Measurements from ENCODE around the gene LRPAP1. TPM values are rescaled to one million over a fixed set of nuclear protein-coding genes. Genes with fewer than 3 reads are reported as not detected.

LRPAP1 gene
- total and polyA plus RNA-seq, 2 donors (not counting 1 experiment from before 2014, with no cell fraction given): 64.6 to 86.8 TPM

DNA sequence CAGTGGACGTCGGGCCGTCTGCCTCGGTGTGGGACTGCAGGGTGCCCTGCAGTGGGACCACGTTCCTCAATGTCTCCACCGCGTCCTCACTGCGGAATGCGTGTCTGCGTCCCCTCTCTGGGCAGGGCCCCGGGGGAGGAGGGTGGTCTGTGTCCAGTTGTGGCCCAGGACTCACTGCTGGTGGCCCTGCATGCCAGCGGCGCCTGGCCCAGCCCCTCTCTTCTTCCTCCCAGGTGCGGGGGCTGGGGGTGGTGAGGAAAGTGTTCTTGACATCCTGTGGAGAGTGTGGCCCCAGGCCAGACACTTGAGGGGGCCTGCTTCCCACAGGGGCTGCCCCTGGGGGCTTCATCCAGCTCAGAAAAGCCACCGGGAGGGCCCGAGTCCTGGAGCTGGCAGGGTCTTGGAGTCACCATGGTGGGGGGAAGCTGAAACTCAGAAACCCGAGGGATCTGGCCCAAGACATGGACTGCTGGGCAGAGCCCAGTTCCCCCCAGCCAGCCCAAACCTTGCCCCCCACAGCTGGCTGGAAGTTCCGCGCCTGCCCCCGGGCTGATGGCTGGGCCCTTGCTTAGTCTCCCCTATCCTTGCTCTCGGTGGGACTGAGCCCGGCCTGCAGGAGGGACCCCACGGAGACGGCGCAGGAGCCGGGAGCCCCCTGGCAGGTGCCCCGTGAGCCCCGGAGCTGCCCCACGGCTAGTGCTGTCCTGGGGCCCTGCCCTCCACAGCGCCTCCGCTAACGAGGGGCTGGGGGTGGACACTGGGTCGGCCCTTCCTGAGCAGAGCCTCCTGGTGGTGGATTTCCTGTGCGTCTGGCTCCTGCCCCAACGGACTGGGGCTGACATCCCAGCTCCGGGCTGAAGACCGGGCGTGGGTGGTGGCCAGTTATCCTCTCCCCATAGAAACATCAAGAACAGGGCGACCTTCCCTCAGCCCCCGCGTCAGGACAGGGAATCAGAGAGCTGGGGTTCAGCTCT is 66.2 kb downstream of the LRPAP1 start:
- no peak overlapping the region for H3K4me2 ChIP-seq (replicated peaks; ENCODE audit: low read depth, low read length, poor library complexity, severe bottlenecking)
- no peak for ATAC-seq (ENCODE audit: low read depth)
- 77% methylated on average over 37 of the region's 41 CpGs for WGBS (ENCODE audit: insufficient coverage)

More for the DNA sequence above, 66.2 kb downstream of the LRPAP1 start:
- Mint-ChIP-seq H3K9me3 (ENCODE audit: insufficient read depth) (no peaks in the 10 kb centered on the region), H3K4me3 (peak overlapping the region; percentile 32), H3K27me3 (peaks cover 18% of the 10 kb centered on the region), H3K27ac (no peak overlapping the region), H3K4me1 (no peaks in the 10 kb centered on the region)
- ChIA-PET CTCF (interaction anchor here (1.1 kb wide), 1 partner anchor 15 kb away, joined by 5 read pairs; no protein-coding TSS in a partner anchor), POLR2A (no interaction called here)
- Histone ChIP-seq H3K9ac (ENCODE audit: low read length) (no peak overlapping the region), H3K79me2 (ENCODE audit: control insufficient read depth, insufficient read depth, low read length) (no peaks in the 10 kb centered on the region), H3K4me3 (ENCODE audit: control extremely low read depth in 1 of 5, extremely low read depth in 1 of 5, insufficient read depth in 1 of 5, low read depth in 2 of 5, low read length in 4 of 5) (no peak overlapping the region), H4K20me1 (ENCODE audit: control insufficient read depth, insufficient read depth, low read length, poor library complexity, severe bottlenecking) (no peaks in the 10 kb centered on the region), H3K9me3 (ENCODE audit: control extremely low read depth in 1 of 3, control insufficient read depth in 2 of 3, insufficient read depth in 1 of 3, low read length in 2 of 3) (peaks cover 0 to 21% (median 0%) of the 10 kb centered on the region in 3 donors), H2AFZ (ENCODE audit: insufficient read depth, low read depth, low read length, poor library complexity, severe bottlenecking) (no peak overlapping the region), H3K27me3 (replicated peaks in 1 of 4; ENCODE audit: control extremely low read depth in 1 of 4, control insufficient read depth in 3 of 4, insufficient read depth in 4 of 4, low read length in 3 of 4) (peaks cover 0 to 41% (median 10%) of the 10 kb centered on the region in 4 experiments), H3K27ac (ENCODE audit: low read length in 2 of 2) (no peak overlapping the region), H3K4me1 (ENCODE audit: control insufficient read depth in 2 of 2, insufficient read depth in 2 of 2, low read length in 2 of 2) (peaks cover 0 to 18% of the 10 kb centered on the region in 2 donors), H3K36me3 (replicated peaks in 1 of 2; ENCODE audit: control extremely low read depth in 1 of 2, control insufficient read depth in 1 of 2, extremely low read depth in 1 of 2, insufficient read depth in 2 of 2, low read length in 1 of 2) (no peaks in the 10 kb centered on the region)
- intact Hi-C loops (cut with micrococcal nuclease): no loop called here
- DNase-seq: no peak
- TF ChIP-seq EZH2 (IDR thresholded peaks at IDR 0.05; ENCODE audit: borderline replicate concordance, insufficient read depth, low read depth, low read length, poor library complexity, severe bottlenecking): no peak
- TF ChIP-seq CTCF (IDR thresholded peaks at IDR 0.05): no peak
